Smooth muscle cell of the brain vasculature (primary cell): ENCODE measurements around the gene MMS22L.

Source experiments
- DNase-seq: peaks from one replicate; pipeline ENCODE4 v3.0.0-alpha.2; 2012; ENCODE audit warnings: low read depth, low spot score

MMS22L gene

GRCh38 chr6:97147421-97147820 is 135.6 kb downstream of the MMS22L start:
- no peak for DNase-seq

- no peak for DNase-seq
Observed at GRCh38 chr6:97145691-97146090, 137.3 kb downstream of the MMS22L start.

- no peak for DNase-seq
Observed at GRCh38 chr6:97141756-97142155, 141.3 kb downstream of the MMS22L start.

- DNase-seq: no peak
Observed at GRCh38 chr6:97138581-97138980, 144.4 kb downstream of the MMS22L start.

GRCh38 chr6:97136626-97137358 is 146.2 kb downstream of the MMS22L start:
- no peak for DNase-seq

GRCh38 chr6:97133067-97133466 is 149.9 kb downstream of the MMS22L start:
- no peak for DNase-seq

- DNase-seq: no peak
Observed at GRCh38 chr6:97129106-97129505, 153.9 kb downstream of the MMS22L start.

GRCh38 chr6:97128507-97128906 is 154.5 kb downstream of the MMS22L start:
- DNase-seq: no peak

GRCh38 chr6:97123652-97124051 is 159.4 kb downstream of the MMS22L start:
- DNase-seq: no peak

GRCh38 chr6:97123112-97123511 is 159.9 kb downstream of the MMS22L start:
- DNase-seq: no peak

- DNase-seq: no peak
Observed at GRCh38 chr6:97120511-97120910, 162.5 kb downstream of the MMS22L start.

GRCh38 chr6:97114645-97115044 is 168.4 kb downstream of the MMS22L start:
- DNase-seq: no peak

- DNase-seq: no peak
Observed at GRCh38 chr6:97113170-97113569, 169.8 kb downstream of the MMS22L start.

- DNase-seq: no peak
Observed at GRCh38 chr6:97111243-97111642, 171.8 kb downstream of the MMS22L start.

GRCh38 chr6:97110626-97111025 is 172.4 kb downstream of the MMS22L start:
- DNase-seq: no peak

- no peak for DNase-seq
Observed at GRCh38 chr6:97110149-97110548, 172.9 kb downstream of the MMS22L start.

GRCh38 chr6:97109444-97109843 is 173.6 kb downstream of the MMS22L start:
- no peak for DNase-seq

- DNase-seq: no peak
Observed at GRCh38 chr6:97102145-97102790, 180.7 kb downstream of the MMS22L start.

GRCh38 chr6:97100696-97101095 is 182.3 kb downstream of the MMS22L start:
- no peak for DNase-seq

- DNase-seq: no peak
Observed at GRCh38 chr6:97097068-97098047, 185.7 kb downstream of the MMS22L start.

- DNase-seq: no peak
Observed at GRCh38 chr6:97095311-97095850, 187.6 kb downstream of the MMS22L start.

GRCh38 chr6:97094376-97094775 is 188.6 kb downstream of the MMS22L start:
- no peak for DNase-seq
